HL-60 (cell line): ENCODE measurements around the gene TAL2.

Experiments
- CTCF ChIP-seq: IDR thresholded peaks from one replicate; pipeline ENCODE4 v1.5.1; 2011; ENCODE audit warnings: low read length, control low read depth, inconsistent platforms; ENCODE audit not compliant: insufficient read depth
- GABPA ChIP-seq: IDR thresholded peaks from 2 replicates; pipeline ENCODE4 v1.6.1; 2012; ENCODE audit warnings: low read depth
- POLR2AphosphoS5 ChIP-seq: IDR thresholded peaks from 2 replicates; pipeline ENCODE4 v1.6.1; 2012; ENCODE audit warnings: low read depth
- REST ChIP-seq: IDR thresholded peaks from 2 replicates; pipeline ENCODE4 v1.6.1; 2012; ENCODE audit warnings: low read depth; ENCODE audit not compliant: insufficient replicate concordance
- SPI1 ChIP-seq: IDR thresholded peaks from 2 replicates; pipeline ENCODE4 v1.6.1; 2012; ENCODE audit warnings: low read depth, mild to moderate bottlenecking, borderline replicate concordance

- no peak for TF ChIP-seq CTCF
- TF ChIP-seq POLR2AphosphoS5, result no peak
- no peak for TF ChIP-seq REST
- TF ChIP-seq GABPA, result no peak
- no peak for TF ChIP-seq SPI1
These were observed 25.9 kb upstream of the TAL2 start for GRCh38 chr9:105636331-105636730.
